GM12892 (cell line): ENCODE results near the gene SESTD1.

Source experiments
- POLR2A ChIP-seq: IDR thresholded peaks from 2 replicates; pipeline ENCODE4 v1.6.1; 2011; ENCODE audit warnings: low read depth, low read length, control low read depth
- POLR2AphosphoS5 ChIP-seq: IDR thresholded peaks from 2 replicates; pipeline ENCODE4 v1.6.1; 2011; ENCODE audit warnings: low read depth, low read length, control low read depth
- TAF1 ChIP-seq: IDR thresholded peaks from 2 replicates; pipeline ENCODE4 v1.6.1; 2011; ENCODE audit warnings: low read depth, mild to moderate bottlenecking, control low read depth, low read length, borderline replicate concordance

- TF ChIP-seq TAF1 (no peak), POLR2AphosphoS5 (no peak), POLR2A (no peak)
Observed at GRCh38 chr2:179106342-179106675, 158.3 kb downstream of the SESTD1 start.
